ENCODE results near the gene DBX2.

Gene DBX2

DNA sequence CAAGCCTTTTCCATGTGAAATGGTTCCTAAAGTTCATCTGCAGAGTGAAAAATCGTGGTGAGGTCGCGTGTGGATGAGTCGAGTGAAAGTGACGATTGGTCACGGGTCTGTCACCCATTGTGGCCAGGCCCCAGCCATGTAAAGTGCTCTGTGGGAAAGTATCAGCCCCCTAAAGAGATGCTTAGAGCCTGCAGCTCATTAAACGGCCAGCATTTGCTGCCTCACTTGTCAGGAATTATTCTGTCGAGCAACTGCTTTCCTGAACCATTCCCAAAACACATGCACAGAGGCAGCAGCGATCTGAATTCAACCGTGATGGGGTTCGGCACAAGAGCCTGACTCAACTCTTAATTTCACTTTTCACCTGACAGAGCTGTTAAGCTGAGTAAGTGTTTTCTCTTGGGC, 16.0 kb downstream of the DBX2 start:
- Histone ChIP-seq H2AFZ (ENCODE audit: low read length) (no peak overlapping the region), H3K9ac (ENCODE audit: low read length) (no peak overlapping the region), H3K27ac (ENCODE audit: low read length) (no peak overlapping the region), H3K9me3 (replicated peaks; ENCODE audit: insufficient read depth, low read length) (no peaks in the 10 kb centered on the region), H3K4me1 (ENCODE audit: low read length) (no peaks in the 10 kb centered on the region), H3K4me2 (ENCODE audit: low read depth, low read length) (no peak overlapping the region), H3K79me2 (ENCODE audit: low read length) (no peaks in the 10 kb centered on the region), H3K4me3 (ENCODE audit: low read length) (no peak overlapping the region), H3K27me3 (replicated peaks; ENCODE audit: insufficient read depth, low read length) (no peaks in the 10 kb centered on the region), H3K36me3 (replicated peaks; ENCODE audit: insufficient read depth, low read length) (no peaks in the 10 kb centered on the region), H4K20me1 (ENCODE audit: insufficient read depth, low read length) (no peaks in the 10 kb centered on the region), H3K9me2 (replicated peaks; ENCODE audit: insufficient read depth, low read length) (no peaks in the 10 kb centered on the region), H3F3A (ENCODE audit: insufficient read depth, low read length) (no peaks in the 10 kb centered on the region)
- TF ChIP-seq EZH2phosphoT487 (IDR thresholded peaks at IDR 0.05; ENCODE audit: low read length) (no peak), EZH2 (optimal IDR thresholded peaks at IDR 0.05; ENCODE audit: low read depth, low read length) (no peak)
- TF ChIP-seq, protein P1, sequence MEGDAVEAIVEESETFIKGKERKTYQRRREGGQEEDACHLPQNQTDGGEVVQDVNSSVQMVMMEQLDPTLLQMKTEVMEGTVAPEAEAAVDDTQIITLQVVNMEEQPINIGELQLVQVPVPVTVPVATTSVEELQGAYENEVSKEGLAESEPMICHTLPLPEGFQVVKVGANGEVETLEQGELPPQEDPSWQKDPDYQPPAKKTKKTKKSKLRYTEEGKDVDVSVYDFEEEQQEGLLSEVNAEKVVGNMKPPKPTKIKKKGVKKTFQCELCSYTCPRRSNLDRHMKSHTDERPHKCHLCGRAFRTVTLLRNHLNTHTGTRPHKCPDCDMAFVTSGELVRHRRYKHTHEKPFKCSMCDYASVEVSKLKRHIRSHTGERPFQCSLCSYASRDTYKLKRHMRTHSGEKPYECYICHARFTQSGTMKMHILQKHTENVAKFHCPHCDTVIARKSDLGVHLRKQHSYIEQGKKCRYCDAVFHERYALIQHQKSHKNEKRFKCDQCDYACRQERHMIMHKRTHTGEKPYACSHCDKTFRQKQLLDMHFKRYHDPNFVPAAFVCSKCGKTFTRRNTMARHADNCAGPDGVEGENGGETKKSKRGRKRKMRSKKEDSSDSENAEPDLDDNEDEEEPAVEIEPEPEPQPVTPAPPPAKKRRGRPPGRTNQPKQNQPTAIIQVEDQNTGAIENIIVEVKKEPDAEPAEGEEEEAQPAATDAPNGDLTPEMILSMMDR (IDR thresholded peaks at IDR 0.05; ENCODE audit: low read length): no peak
- no peak for DNase-seq

DNA sequence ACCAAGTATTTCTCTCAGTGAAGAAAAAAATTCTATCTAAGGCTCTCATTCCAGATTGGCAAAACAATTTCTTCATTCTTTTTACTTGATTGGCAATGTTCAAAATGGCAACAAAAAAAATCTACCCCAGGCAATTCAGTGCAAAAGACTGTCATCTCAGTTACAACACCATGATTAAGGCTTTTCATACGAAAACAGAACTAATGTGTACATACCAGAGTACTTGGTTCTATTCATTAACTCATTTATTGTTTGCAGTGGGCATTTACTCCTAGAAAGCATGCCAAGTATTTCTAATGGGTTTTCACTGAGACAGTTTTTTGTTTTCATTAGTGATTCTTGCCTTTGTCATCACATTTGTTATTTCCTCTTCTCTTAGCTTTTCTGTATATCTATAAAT, 33.0 kb downstream of the DBX2 start:
- no peaks in the 10 kb centered on the region for H3K9me3 ChIP-seq (replicated peaks; ENCODE audit: insufficient read depth, low read length)
- no peak for DNase-seq
- TF ChIP-seq, protein P1 (IDR thresholded peaks at IDR 0.05; ENCODE audit: low read length): no peak
- TF ChIP-seq EZH2 (optimal IDR thresholded peaks at IDR 0.05; ENCODE audit: low read depth, low read length): no peak
- no peak for TF ChIP-seq EZH2phosphoT487 (IDR thresholded peaks at IDR 0.05; ENCODE audit: low read length)

DNA sequence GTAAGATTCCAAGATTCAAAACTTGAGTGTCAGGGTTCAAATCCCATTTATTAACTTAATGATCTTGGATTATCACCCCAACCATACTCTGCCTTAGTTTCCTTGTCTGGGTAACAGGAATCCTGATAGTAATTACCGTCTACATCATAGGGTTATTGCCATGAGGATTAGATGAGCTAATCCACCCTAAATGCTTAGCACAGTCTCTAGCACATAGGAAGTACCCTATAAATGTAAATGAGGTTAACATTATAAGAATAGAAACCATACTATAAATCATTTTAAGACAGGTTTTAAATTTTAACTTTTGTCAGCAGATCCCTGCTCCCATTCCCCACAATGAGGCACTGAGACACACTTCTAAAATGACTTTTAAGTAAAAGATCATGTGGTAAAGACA, 36.5 kb downstream of the DBX2 start:
- Histone ChIP-seq H3F3A (ENCODE audit: insufficient read depth, low read length) (no peaks in the 10 kb centered on the region), H3K9me3 (replicated peaks; ENCODE audit: insufficient read depth, low read length) (no peaks in the 10 kb centered on the region), H3K4me3 (ENCODE audit: low read length) (no peak overlapping the region), H4K20me1 (ENCODE audit: insufficient read depth, low read length) (no peaks in the 10 kb centered on the region), H3K9ac (ENCODE audit: low read length) (no peak overlapping the region), H3K27ac (ENCODE audit: low read length) (no peak overlapping the region), H3K4me1 (ENCODE audit: low read length) (no peaks in the 10 kb centered on the region), H3K9me2 (replicated peaks; ENCODE audit: insufficient read depth, low read length) (no peaks in the 10 kb centered on the region), H3K4me2 (ENCODE audit: low read depth, low read length) (no peak overlapping the region), H3K79me2 (ENCODE audit: low read length) (no peaks in the 10 kb centered on the region), H2AFZ (ENCODE audit: low read length) (no peak overlapping the region), H3K27me3 (replicated peaks; ENCODE audit: insufficient read depth, low read length) (no peaks in the 10 kb centered on the region), H3K36me3 (replicated peaks; ENCODE audit: insufficient read depth, low read length) (no peaks in the 10 kb centered on the region)
- DNase-seq: no peak
- TF ChIP-seq, protein P1 (IDR thresholded peaks at IDR 0.05; ENCODE audit: low read length): no peak
- TF ChIP-seq EZH2phosphoT487 (IDR thresholded peaks at IDR 0.05; ENCODE audit: low read length): no peak
- no peak for TF ChIP-seq EZH2 (optimal IDR thresholded peaks at IDR 0.05; ENCODE audit: low read depth, low read length)

More for the DNA sequence above, 33.0 kb downstream of the DBX2 start:
- no peaks in the 10 kb centered on the region for H3K36me3 ChIP-seq (replicated peaks; ENCODE audit: insufficient read depth, low read length)
- no peaks in the 10 kb centered on the region for H3K27me3 ChIP-seq (replicated peaks; ENCODE audit: insufficient read depth, low read length)
- no peaks in the 10 kb centered on the region for H4K20me1 ChIP-seq (ENCODE audit: insufficient read depth, low read length)
- H3K4me1 ChIP-seq (ENCODE audit: low read length): no peaks in the 10 kb centered on the region
- H3K9me2 ChIP-seq (replicated peaks; ENCODE audit: insufficient read depth, low read length): no peaks in the 10 kb centered on the region
- no peaks in the 10 kb centered on the region for H3F3A ChIP-seq (ENCODE audit: insufficient read depth, low read length)
- H3K27ac ChIP-seq (ENCODE audit: low read length): no peak overlapping the region
- H3K79me2 ChIP-seq (ENCODE audit: low read length): no peaks in the 10 kb centered on the region
- no peak overlapping the region for H3K4me3 ChIP-seq (ENCODE audit: low read length)
- no peak overlapping the region for H2AFZ ChIP-seq (ENCODE audit: low read length)
- H3K9ac ChIP-seq (ENCODE audit: low read length): no peak overlapping the region
- H3K4me2 ChIP-seq (ENCODE audit: low read depth, low read length): no peak overlapping the region

All from MM.1S (cell line).